IMR-90 (cell line): ENCODE measurements around the gene FZD7. TPM values are rescaled to one million over a fixed set of nuclear protein-coding genes. Genes with fewer than 3 reads are reported as not detected.

Experiments
- ATAC-seq: fragments of 200-7000 bp; cut with Tn5 transposase; 2 replicates; pipeline ENCODE4 v1.9.1; 2020; ENCODE audit warnings: low read depth, mild to moderate bottlenecking, moderate library complexity
- BruUV-seq: library from RNA; stranded (reverse); fragments of 400-500 nt; replicated peaks from 2 replicates; lab custom pipeline; 2021; lab: Mats Ljungman, UMichigan
- CTCF ChIA-PET: fragments of 300-600 bp; formaldehyde crosslinking; extraction: SDS; loops from one replicate; lab custom pipeline; 2021; ENCODE audit warnings: antibody characterized with exemption; lab: Yijun Ruan, JAX
- POLR2A ChIA-PET: fragments of 300-600 bp; sonication (Branson Sonifier 250); formaldehyde crosslinking; loops from one replicate; lab custom pipeline; 2022; ENCODE audit warnings: antibody characterized with exemption; ENCODE audit not compliant: unreplicated experiment; lab: Charles Lee
- DNase-seq: peaks from one replicate; pipeline ENCODE4 v3.0.0; 2013
- H2AFZ ChIP-seq: replicated peaks from 2 replicates; pipeline ENCODE3; 2013; ENCODE audit warnings: low read length, mild to moderate bottlenecking; ENCODE audit not compliant: poor library complexity
- H2AK5ac ChIP-seq: 2 replicates; pipeline ENCODE4 v1.6.1; 2013; ENCODE audit warnings: low read depth, low read length, inconsistent platforms
- H2AK9ac ChIP-seq: replicated peaks from 2 replicates; pipeline ENCODE3; 2013; ENCODE audit warnings: mild to moderate bottlenecking, low read depth, low read length, moderate library complexity; ENCODE audit not compliant: poor library complexity
- H2BK120ac ChIP-seq: 2 replicates; pipeline ENCODE4 v1.6.1; 2013; ENCODE audit warnings: low read depth, low read length, inconsistent platforms
- H2BK15ac ChIP-seq: 3 replicates; pipeline ENCODE4 v1.6.1; 2013; ENCODE audit warnings: low read depth, low read length, inconsistent platforms
- H2BK20ac ChIP-seq: 2 replicates; pipeline ENCODE4 v1.6.1; 2013; ENCODE audit warnings: low read depth, mild to moderate bottlenecking, inconsistent platforms, low read length, moderate library complexity
- H2BK5ac ChIP-seq: 2 replicates; pipeline ENCODE4 v1.6.1; 2013; ENCODE audit warnings: mild to moderate bottlenecking, low read depth, low read length, inconsistent platforms; ENCODE audit not compliant: poor library complexity, severe bottlenecking
- H3K14ac ChIP-seq: replicated peaks from 2 replicates; pipeline ENCODE4 v1.6.1; 2013; ENCODE audit warnings: low read depth, low read length, inconsistent platforms
- H3K18ac ChIP-seq: 2 replicates; pipeline ENCODE4 v1.6.1; 2013; ENCODE audit warnings: low read depth, low read length, control low read depth
- H3K23ac ChIP-seq: 2 replicates; pipeline ENCODE4 v1.6.1; 2013; ENCODE audit warnings: low read depth, low read length, inconsistent platforms
- H3K27ac ChIP-seq: 2 replicates; pipeline ENCODE4 v1.5.1; 2013; ENCODE audit warnings: mild to moderate bottlenecking, control low read depth, low read length; ENCODE audit not compliant: insufficient read depth
- H3K27me3 ChIP-seq: 2 replicates; pipeline ENCODE4 v1.6.1; 2013; ENCODE audit warnings: low read length; ENCODE audit not compliant: control insufficient read depth, insufficient read depth
- H3K36me3 ChIP-seq: 2 replicates; pipeline ENCODE4 v1.6.1; 2013; ENCODE audit warnings: low read length, mixed read lengths; ENCODE audit not compliant: control insufficient read depth, insufficient read depth
- H3K4ac ChIP-seq: 2 replicates; pipeline ENCODE4 v1.6.1; 2013; ENCODE audit warnings: low read depth, low read length, inconsistent platforms
- H3K4me1 ChIP-seq: 2 replicates; pipeline ENCODE4 v1.6.1; 2013; ENCODE audit warnings: low read length, mixed read lengths; ENCODE audit not compliant: control insufficient read depth, insufficient read depth
- H3K4me2 ChIP-seq: 2 replicates; pipeline ENCODE4 v1.6.1; 2013; ENCODE audit warnings: low read depth, mild to moderate bottlenecking, control low read depth, low read length, moderate library complexity
- H3K4me3 ChIP-seq: 2 replicates; pipeline ENCODE4 v1.5.1; 2013; ENCODE audit warnings: low read depth, mild to moderate bottlenecking, control low read depth, low read length, moderate library complexity; ENCODE audit not compliant: insufficient read depth
- H3K56ac ChIP-seq: 2 replicates; pipeline ENCODE4 v1.6.1; 2013; ENCODE audit warnings: low read length, inconsistent platforms; ENCODE audit not compliant: insufficient read depth; ENCODE audit errors: extremely low read depth
- H3K79me1 ChIP-seq, 2 experiments: 2 replicates each; pipeline ENCODE4 v1.6.1; 2013; ENCODE audit warnings: low read length in 2 of 2, inconsistent platforms in 1 of 2, low read depth in 1 of 2
- H3K9ac ChIP-seq: 2 replicates; pipeline ENCODE4 v1.6.1; 2013; ENCODE audit warnings: low read depth, low read length, control low read depth
- H3K9me1 ChIP-seq: 2 replicates; pipeline ENCODE4 v1.6.1; 2013; ENCODE audit warnings: low read length, inconsistent platforms; ENCODE audit not compliant: insufficient read depth
- H3K9me3 ChIP-seq: 2 replicates; pipeline ENCODE4 v1.6.1; 2013; ENCODE audit warnings: low read length; ENCODE audit not compliant: control insufficient read depth, insufficient read depth
- H4K20me1 ChIP-seq: 2 replicates; pipeline ENCODE4 v1.6.1; 2013; ENCODE audit warnings: low read length, inconsistent platforms; ENCODE audit not compliant: insufficient read depth
- H4K5ac ChIP-seq: 2 replicates; pipeline ENCODE4 v1.6.1; 2013; ENCODE audit warnings: mild to moderate bottlenecking, low read depth, low read length, control low read depth
- H4K8ac ChIP-seq, 2 experiments: 2 replicates each; pipeline ENCODE4 v1.6.1; 2013; ENCODE audit warnings: low read depth in 2 of 2, low read length in 2 of 2, control low read depth in 1 of 2, inconsistent platforms in 1 of 2
- H4K91ac ChIP-seq: 2 replicates; pipeline ENCODE4 v1.6.1; 2013; ENCODE audit warnings: low read depth, low read length, inconsistent platforms; ENCODE audit not compliant: insufficient read depth
- CTCF ChIP-seq: conservative IDR thresholded peaks from 2 replicates; pipeline ENCODE4 v1.5.1; 2012; ENCODE audit warnings: mild to moderate bottlenecking, low read depth, low read length, improper control_type of control experiment
- ELK1 ChIP-seq: fragments of 150-350 bp; IDR thresholded peaks from 2 replicates; pipeline ENCODE4 v1.6.1; 2016; ENCODE audit warnings: low read depth, mild to moderate bottlenecking, low read length, moderate library complexity, borderline replicate concordance
- RAD21 ChIP-seq: IDR thresholded peaks from 2 replicates; pipeline ENCODE4 v1.6.1; 2012; ENCODE audit warnings: low read length, improper control_type of control experiment
- SMC3 ChIP-seq: fragments of 150-350 bp; IDR thresholded peaks from 2 replicates; pipeline ENCODE4 v1.6.1; 2016; ENCODE audit warnings: low read depth, mild to moderate bottlenecking, antibody characterized with exemption, low read length, moderate library complexity
- WGBS, 2 experiments: methylation state at CpG; one replicate each; pipeline versions ENCODE4 v1.1.5 to v1.1.7; 2013; ENCODE audit warnings: missing lambda C conversion rate in 2 of 2; ENCODE audit not compliant: insufficient read length in 1 of 2; ENCODE audit errors: extremely low coverage in 2 of 2; 5-methylcytosine and 5-hydroxymethylcytosine counted together
- dilution Hi-C: fragments of 300-500 bp; cut with HindIII; formaldehyde crosslinking; loops from one replicate; pipeline ENCODE4 v1.14.3; 2018; ENCODE audit warnings: low sequenced_read_pairs; ENCODE audit not compliant: unreplicated experiment
- in situ Hi-C: fragments of 300-500 bp; cut with MboI; formaldehyde crosslinking; loops from 3 replicates; pipeline ENCODE4 v1.14.3; 2019; ENCODE audit warnings: low sequenced_read_pairs, inconsistent platforms, mixed read lengths
- intact Hi-C: fragments of 100-400 bp; cut with micrococcal nuclease; formaldehyde crosslinking; loops from 2 replicates; pipeline ENCODE4 v1.10.0; 2022
- polyA plus RNA-seq, 3 experiments: library from polyadenylated mRNA; depleted of rRNA; stranded (reverse); fragments of >200 nt; gene quantifications; 2 replicates each; pipeline ENCODE4 v1.2.3, GENCODE V29; 2012; ENCODE audit warnings: low replicate concordance in 1 of 3
- total RNA-seq: library from RNA; depleted of rRNA; stranded (reverse); fragments of >200 nt; gene quantifications from 2 replicates; pipeline ENCODE4 v1.2.3, GENCODE V29; 2012

Gene FZD7
- total and polyA plus RNA-seq, 2 of the 4 experiments (the other 2 are of a cell fraction): 62.4 to 90.9 TPM

- Histone ChIP-seq H3K14ac (no peak overlapping the region), H3K79me1 (no peaks in the 10 kb centered on the region), H3K18ac (no peak overlapping the region), H2AK9ac (no peak overlapping the region), H3K9ac (no peak overlapping the region), H3K4me2 (no peak overlapping the region), H4K8ac (no peak overlapping the region), H2BK120ac (no peak overlapping the region), H3K4me3 (no peak overlapping the region), H4K20me1 (no peaks in the 10 kb centered on the region), H3K9me3 (no peaks in the 10 kb centered on the region), H3K56ac (no peak overlapping the region), H3K4me1 (peaks cover 10% of the 10 kb centered on the region), H3K4ac (no peak overlapping the region), H3K36me3 (no peaks in the 10 kb centered on the region), H2AK5ac (no peak overlapping the region), H3K23ac (no peak overlapping the region), H3K27ac (no peak overlapping the region), H2BK15ac (no peak overlapping the region), H4K91ac (no peak overlapping the region), H2BK20ac (no peak overlapping the region), H3K9me1 (0 out of 2 replicates have a peak, but pooled peaks cover 7% of the 10 kb centered on the region), H2AFZ (no peak overlapping the region), H3K27me3 (no peaks in the 10 kb centered on the region), H2BK5ac (no peak overlapping the region), H4K5ac (no peak overlapping the region)
- intact Hi-C loops (no loop called here), dilution Hi-C loops (no loop called here), in situ Hi-C loops (no loop called here)
- ChIA-PET POLR2A (no interaction called here), CTCF (interaction anchor here (1.1 kb wide), 1 partner anchor 19 kb away, joined by 3 read pairs; no protein-coding TSS in a partner anchor)
- TF ChIP-seq CTCF (no peak), RAD21 (no peak), SMC3 (no peak), ELK1 (no peak)
- ATAC-seq (no peak), DNase-seq (no peak)
- WGBS, 2 experiments: no CpG with 5 or more reads among the region's 2 CpGs
- BruUV-seq: no TSS peak
Measured at GRCh38 chr2:202066875-202067274, 33.2 kb downstream of the FZD7 start.
